Measurements from ENCODE around the gene LRRC4B.
"Not testable (repeated sequence)": the region's sequence is repeated elsewhere in the genome, so short reads cannot be mapped to it uniquely, and the experiment has no call there.

Gene LRRC4B

DNA sequence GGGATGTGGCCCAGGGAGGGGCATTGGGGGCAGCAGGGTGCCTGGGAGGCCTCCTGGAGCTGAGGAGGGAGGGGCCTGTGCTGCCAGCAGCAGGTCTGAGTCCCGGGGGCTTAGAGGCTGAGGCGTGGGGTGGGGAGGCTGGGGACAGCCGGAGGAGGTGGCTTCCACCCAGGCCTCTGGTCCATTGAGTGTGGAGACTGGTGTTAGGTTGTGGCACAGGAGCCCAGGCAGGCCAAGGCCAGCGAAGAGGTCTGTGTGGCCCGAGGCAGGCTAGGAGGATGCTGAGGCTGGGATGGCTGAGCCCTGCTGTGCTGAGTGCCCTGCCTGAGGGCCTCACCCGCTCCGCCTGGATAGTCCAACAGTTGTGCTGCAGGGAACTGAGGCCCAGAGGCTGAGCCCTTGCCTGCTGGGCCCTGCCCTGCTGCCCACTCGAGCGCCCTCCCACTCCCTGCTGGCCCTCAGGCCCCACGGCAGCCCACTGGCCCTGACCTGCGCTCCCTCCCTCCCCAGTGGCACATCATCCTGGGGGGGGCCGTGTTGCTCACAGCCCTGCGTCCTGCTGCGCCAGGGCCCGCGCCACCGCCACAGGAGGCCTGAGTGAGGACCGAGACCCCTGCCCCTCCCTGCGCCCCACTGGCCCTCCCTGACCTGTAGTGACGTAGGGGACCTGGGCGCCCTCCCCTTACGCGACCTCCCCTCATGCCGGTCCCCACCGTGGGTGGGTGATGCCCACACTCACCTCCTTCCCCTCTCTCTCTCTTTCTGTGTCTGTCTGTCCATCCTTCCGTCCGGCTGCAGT lies 86.7 kb downstream of the LRRC4B start:
- DNase-seq: no peak

GRCh38 chr19:50480281-50481111 lies 87.7 kb downstream of the LRRC4B start:
- DNase-seq: no peak

DNA sequence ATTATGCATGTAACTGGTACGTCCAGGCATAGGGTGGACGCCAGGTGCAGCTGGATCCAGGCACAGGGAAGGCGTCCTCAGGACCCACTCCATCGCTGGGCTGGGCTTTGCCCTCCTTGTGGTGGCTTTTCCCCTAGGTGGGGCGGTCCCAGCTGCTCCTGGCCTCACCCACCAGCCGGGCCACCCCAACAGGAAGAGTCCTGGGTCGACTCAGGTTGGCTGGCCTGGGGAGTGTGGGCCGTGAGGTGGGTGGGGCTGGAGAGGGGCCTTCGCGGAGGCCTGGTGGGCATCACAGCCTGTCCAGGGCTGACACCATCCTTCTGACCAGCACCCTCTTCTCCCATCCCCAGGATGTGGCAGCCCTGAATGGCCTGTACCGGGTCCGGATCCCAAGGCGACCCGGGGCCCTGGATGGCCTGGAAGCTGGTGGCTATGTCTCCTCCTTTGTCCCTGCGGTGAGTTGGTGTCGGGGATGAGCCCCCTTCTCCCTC lies 88.4 kb downstream of the LRRC4B start:
- no peak for DNase-seq

- DNase-seq: no peak
Measured at GRCh38 chr19:50478901-50479715, 89.1 kb downstream of the LRRC4B start.

- no peak for DNase-seq
Measured at GRCh38 chr19:50477751-50478515, 90.3 kb downstream of the LRRC4B start.

GRCh38 chr19:50476907-50477238 lies 91.4 kb downstream of the LRRC4B start:
- no peak for DNase-seq

GRCh38 chr19:50476224-50476906 lies 91.9 kb downstream of the LRRC4B start, which contains the start of the genes EMC10 and GARIN5A:
Gene EMC10 (plus strand): TSS chr19:50476507. CDS start chr19:50476545, 38 bp downstream.
Gene GARIN5A (minus strand): TSS chr19:50476848. CDS start chr19:50476388, 460 bp downstream.
- peak; percentile 94 for DNase-seq

DNA sequence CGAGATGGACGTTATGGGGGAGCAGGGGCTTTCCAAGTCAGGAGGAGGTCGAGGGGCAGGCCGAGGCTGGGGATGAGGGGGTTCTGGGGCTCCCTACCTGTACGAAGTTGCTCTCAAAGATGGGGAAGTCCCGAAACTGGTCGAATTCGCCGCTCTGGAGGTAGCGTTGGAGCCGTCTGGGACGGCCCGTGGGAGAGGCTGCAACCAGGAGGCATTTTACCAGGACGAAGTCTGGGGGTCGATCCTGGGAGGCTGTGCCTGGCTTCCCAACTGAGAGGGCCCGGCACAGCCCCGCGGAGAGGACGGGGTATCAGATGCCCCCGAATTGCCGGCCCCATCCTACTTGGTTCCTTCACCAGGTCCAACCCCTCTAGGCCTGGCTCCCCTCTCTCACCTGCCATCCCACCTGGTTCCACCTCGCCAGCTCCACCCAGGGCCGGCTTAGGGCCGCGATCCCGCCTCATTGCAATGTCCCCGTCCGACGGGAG lies 92.5 kb downstream of the LRRC4B start:
- DNase-seq: no peak

GRCh38 chr19:50475101-50475568 lies 93.1 kb downstream of the LRRC4B start:
- no peak for DNase-seq

GRCh38 chr19:50473336-50473735 lies 94.9 kb downstream of the LRRC4B start:
- DNase-seq: not testable (repeated sequence)

DNA sequence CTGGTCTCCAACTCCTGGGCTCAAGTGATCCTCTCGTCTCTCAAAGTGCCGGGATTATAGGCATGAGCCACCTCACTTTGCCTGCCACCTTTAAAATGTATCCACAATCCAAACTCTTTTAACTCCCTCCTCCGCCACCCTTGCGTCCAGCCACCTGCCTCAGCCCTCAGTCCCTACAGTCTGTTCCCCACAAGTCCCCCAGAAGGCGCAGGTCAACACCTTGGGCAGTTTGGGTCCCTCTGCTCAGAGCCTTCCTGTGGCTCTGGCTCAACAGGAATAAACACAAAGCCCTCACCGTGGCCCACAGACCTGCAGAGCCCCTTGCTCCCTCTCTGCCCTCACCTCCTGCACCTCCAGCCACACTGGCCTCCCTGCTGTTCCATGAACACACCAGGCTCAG lies 99.4 kb downstream of the LRRC4B start:
- DNase-seq: no peak

DNA sequence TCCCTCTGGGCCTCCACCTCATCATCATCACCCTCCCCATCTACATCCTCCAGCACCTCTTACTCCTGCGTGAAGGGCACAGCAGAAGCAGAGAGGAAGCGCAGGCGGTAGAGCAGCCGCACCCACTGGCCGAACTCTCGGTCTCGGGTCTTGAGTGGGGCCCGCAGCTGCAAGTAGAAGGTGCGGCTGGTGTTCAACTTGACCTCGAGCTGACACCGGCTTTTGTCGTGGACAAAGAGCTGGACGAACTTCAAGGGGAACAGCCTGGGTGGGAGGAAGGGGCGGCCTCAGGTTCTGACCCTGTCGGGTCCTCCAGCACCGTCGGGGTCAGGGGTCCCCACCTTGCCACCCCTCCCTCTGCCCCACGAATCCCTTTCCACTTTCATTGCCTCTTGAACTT lies 100.7 kb downstream of the LRRC4B start:
- no peak for DNase-seq
